DMS53 treated with DMSO at 0.1 percent for 48 hours (cell line): ENCODE measurements around the gene HDAC11.
"Not testable (repeated sequence)": the region's sequence is repeated elsewhere in the genome, so short reads cannot be mapped to it uniquely, and the experiment has no call there.

Experiments
- DNase-seq: peaks from one replicate; lab custom pipeline; 2025; ENCODE audit not compliant: unreplicated experiment; lab: John Stamatoyannopoulos, UW

Gene HDAC11

DNA sequence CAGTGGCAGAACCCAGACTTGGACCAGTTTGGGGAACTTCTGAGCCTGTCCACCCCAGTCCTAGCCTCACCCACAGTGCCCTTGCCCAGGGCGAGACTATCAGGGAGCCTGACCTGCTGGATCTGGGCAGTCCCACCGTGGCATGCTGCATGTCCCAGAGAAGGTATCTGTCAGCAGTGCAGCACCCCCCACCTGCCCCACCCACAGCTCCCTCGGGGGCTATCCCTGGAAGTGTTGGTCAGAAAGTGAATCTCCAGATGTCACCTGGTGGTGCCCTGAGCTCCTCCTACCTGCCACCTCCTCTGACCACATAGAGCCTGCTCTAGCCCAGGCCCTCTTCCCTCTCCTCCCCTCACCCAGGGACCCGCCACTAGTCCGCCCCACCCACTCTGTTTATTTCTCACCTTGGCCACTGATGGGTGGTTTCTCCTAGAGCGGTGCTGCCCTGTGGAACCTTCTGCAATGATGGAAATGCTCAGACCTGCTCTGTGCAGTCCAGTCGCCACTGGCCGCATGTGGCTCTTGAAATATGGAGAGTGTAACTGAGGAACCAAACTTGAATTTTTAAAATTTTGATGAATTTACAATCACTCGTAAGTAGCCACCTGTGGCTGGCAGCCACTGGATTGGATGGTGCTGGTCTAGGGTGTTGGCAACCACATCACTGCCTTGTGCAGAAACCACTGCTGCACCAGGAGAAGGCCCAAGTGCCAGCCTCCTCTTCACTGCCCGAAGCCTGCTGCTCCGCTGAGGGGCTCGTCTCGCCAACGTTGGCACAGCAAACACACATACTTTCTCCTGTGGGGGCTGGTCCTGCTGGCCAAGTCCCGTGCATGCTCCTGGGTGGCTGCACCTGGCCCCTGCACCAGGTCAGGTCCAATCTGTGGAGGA lies 13.1 kb downstream of the HDAC11 start:
- no peak for DNase-seq

DNA sequence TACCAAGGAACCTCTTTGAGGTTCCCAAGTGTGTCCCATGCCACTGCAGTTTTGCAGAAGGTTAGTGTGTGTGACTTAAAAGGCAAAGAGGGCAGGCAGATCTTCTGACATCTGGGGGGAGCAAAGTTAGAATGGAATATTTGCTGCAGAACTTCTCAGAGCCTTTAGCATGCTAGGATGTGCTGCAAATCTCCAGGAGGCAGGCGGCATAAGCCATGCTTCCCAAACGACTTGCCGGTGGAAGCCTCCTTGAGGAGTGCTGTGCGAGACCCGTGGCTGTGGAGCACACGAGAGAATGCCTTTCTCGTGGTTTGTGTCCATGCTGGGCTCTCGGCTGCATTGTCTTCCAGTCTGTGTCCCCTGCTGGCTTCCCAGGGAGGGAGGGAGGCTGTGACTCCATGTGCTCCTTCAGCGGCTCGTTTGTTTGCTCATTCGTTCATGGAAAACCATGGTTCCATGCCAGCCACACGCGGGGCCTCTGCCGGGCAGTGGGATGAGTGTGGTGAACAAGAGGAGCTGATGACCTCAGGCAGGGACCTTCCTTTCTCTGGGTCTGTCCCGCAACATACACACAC lies 13.8 kb downstream of the HDAC11 start:
- no peak for DNase-seq

DNA sequence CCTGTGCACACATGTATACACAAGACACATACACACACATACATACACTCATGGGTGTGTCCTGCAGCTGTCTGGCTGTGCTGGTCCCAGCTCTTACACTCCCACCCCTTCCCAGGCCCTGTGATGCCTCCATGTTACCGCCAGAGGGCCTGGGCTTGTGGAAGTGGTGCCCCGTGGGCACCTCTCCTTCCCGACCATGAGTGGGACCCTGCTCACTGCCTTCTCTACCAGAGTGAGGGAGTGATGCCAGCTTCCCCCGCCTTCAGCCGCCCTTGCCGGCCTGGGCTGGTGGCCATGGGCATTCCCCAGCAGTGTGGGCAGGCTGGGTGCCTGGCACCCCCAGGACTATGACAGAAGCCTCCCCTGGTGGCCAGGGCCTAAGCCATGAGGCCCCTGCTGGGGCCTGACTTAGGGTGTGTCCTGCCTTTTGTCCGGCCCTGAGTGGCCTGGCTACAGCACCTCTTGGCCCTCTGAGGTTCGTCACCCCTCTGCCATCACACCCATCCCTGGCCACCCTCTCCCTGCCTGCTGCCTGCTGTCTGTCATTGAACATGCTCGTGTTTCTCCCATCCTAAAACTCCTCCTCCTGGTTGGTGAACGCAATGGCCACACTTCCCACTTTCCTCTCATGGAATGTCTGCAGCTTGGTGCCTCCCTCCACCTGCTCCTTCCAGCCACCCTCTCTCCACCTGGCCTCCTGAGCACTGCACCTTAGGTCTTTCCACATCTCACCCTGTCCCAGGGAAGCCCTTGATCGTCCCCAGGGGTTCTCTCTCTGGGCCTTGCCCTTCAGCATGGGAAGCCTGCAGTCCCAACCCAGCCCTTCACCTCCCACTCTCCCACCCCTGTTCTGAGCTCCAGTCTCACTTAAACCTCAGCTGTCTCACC lies 14.6 kb downstream of the HDAC11 start:
- DNase-seq: no peak

DNA sequence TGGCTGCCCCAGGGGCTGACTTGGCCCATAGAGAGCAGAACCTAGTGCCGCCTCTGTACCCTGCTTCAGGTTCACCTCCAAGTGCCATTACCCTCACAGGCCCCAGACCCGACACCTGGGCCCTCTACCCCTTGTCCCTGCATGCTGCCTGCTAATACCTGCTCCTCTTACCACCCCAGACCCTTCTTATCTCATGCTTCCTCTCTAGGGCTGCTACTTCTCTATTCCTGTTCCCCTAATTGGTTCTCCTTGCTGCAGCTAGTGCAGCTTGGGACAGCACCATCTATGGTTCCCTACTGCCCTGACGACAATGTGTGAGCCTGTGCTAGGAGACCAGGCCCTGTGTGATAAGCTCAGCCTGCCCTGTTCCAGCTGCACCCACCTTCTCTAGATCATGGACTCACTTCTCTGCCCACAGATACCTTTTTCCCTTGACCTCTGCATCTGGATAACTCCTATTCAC lies 15.3 kb downstream of the HDAC11 start:
- DNase-seq: no peak

DNA sequence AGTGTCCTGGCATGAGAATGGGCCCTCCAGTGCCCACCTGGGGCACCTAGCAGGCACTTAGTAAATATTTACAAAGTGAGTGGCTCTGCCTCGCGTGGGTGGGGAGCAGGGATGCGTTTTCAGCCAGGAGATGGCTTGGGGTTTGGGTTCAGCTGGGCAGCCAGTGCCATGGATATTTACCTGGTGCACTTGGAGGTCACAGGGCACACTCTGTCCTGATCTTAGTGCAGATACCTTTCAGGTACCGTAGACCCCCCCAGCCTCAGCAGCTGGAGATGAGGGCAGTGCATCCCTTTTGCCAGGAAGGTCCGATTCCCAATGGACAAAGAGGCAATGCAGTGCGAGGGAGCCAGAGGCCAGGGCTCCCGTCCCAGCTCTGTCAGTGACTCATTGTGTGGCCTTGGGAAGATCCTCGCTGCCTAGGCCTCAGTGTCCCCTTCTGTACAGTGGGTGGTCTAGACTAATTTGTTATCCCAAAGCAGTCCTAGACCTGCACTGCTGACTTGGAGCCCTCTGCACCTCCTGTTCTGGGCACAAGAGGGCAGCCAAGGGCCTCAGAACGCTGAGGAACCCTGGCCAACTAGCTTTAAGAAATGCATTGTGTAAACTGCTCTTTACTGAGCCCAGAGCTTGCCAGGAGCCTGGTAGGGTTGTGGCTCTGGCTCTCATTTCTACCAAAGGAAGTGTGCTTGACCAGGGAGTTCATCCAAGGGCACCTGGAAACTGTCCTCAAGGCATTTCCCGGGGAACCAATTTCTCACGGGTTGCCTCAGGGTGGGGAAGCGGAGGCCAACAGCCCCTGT lies 16.0 kb downstream of the HDAC11 start:
- DNase-seq: peak; percentile 5

DNA sequence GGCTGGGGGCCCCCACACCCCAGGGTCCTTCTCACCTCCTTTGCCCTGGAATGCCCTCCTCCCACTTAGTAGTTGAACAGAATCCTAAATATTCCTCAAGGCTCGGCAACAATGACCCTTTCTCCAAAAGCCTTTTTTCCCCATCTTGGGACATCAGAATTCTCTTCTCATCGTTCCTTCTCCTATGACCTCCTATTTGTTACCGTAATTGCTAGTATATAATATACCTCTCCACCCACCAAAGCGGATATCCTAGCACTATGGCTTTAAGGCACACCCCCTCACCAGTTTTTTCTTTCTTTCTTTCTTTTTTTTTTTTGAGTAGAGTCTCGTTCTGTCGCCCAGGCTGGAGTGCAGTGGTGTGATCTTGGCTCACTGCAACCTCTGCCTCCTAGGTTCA lies 16.8 kb downstream of the HDAC11 start:
- DNase-seq: no peak

DNA sequence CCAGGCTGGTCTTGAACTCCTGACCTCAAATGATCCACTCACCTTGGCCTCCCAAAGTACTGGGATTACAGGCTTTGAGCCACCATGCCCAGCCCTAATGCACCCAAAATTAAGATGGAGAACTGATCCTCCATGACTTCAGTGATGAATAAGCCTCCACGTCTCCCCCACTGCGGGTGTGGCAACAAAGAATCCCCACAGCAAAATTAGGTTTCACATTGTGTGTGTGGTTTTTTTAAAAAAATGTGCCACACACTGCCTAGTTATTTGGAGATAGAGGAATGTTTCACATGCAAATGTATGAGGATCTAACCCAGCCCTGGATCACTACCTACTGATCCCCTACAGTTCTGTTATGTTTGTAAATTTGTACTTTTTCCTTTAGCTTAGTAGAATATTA lies 17.3 kb downstream of the HDAC11 start:
- no peak for DNase-seq

DNA sequence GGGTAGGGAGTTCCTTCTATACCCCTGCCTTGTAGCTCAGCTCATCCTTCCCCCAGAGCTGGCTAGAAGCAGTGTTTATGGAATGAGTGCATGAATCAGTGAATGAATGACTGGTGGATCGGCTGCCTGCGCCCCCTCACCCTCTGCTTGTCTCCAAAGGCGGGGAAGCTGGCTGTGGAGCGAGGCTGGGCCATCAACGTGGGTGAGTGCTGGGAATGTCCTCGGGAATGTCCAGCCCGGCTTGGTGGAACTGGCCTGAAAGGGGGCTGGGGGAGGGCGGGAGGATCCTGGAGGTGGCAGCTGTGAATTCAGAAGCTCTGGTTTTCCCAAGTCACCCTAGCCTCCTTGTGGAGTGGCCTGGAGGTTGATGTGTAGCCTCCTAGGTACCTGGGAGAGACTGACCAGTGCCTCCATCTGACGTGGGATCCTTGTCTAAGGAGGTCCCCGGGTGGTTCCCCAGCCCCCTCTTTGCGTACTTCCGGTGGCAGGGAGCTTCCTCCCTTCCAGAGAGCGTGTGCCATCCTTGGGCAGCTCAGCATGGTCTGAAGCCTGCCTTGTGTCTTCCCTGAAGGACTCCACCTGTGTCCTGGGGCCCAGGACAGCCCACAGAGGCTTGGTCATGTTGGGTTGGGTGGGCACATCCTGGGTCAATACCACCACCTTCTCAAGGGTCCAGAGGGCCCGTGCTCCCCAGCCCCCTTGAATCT lies 18.4 kb downstream of the HDAC11 start:
- DNase-seq: no peak

DNA sequence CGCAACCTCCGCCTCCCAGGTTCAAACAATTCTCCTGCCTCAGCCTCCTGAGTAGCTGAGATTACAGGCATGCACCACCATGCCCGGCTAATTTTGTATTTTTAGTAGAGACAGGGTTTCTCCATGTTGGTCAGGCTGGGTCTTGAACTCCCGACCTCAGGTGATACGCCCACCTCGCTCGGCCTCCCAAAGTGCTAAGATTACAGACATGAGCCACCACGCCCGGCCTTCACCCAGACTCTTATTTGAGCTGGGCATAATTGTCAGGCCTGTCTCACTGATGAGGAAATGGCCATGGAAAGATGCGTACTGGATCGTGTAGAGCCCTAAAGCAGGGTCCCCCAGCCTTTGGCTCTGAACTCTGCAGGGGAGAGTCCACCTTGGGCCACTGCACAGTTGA lies 19.1 kb downstream of the HDAC11 start:
- DNase-seq: not testable (repeated sequence)

DNA sequence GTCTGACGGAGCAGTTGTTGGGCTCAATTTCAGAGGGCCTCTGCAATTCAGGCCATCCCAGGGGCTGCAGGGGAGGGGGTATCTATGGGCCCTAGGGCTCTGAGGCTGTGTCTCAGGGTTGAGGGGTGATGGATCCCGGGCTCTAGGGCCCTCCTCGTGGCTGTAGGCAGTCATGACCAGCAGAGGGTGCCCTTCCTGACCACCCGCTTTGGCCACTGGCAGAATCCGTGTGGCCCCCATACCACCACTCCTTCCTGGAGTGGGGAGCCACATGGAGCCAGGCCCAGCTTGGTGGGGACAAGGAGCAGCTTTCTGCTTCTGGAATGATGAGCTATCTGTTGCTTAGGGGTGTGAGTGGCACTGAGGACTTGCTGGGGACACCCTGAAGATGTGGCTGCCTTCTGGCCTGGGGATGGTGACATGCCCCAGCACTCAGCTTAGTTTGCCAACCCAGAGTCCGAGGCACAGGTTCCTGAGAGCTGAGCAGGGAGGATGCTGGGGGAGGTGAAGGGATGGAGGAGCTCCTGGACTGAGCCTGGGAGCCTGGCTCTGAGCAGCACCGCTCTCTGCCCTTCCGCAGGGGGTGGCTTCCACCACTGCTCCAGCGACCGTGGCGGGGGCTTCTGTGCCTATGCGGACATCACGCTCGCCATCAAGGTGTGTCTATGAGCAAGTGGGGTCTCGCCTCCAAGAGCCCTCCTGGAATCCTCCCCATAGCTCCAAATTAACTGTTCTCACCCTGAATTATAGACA lies 20.2 kb downstream of the HDAC11 start:
- DNase-seq: no peak

DNA sequence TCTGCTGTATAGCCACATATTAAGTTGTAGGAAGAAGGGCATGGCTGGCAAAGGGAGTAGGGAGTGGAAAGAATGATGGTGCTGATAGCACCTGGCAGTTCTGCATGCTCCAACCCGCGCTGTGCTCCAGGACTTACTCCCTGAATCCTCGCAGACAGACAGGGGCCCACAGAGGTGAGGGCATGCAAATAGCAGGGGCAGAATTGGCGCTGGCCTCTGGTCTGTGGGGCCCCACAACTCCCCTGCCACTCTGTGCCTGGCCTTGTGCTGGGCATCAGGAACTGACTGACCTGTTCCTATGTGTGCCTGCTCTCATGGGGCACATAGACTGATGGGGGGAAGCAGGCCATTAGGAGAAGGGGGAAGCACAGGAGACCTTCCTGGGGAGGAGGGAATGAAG lies 20.9 kb downstream of the HDAC11 start:
- DNase-seq: no peak

DNA sequence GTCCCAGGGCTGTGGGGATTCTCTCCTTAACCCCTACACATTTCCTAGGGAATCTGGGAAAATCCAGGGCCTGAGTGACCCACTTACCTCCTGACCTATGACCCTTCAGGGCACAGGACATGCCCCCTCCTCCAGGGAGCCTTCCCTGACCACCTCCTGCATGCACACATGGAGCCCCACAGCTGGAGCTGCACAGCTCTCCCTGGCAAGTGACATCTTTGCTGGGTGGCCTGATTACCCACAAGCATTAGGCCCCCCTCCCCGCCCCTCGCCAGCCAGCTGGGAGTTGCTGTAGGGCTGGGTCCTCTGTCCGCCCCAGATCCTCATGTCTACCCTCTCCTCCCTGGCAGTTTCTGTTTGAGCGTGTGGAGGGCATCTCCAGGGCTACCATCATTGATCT lies 21.4 kb downstream of the HDAC11 start:
- no peak for DNase-seq

DNA sequence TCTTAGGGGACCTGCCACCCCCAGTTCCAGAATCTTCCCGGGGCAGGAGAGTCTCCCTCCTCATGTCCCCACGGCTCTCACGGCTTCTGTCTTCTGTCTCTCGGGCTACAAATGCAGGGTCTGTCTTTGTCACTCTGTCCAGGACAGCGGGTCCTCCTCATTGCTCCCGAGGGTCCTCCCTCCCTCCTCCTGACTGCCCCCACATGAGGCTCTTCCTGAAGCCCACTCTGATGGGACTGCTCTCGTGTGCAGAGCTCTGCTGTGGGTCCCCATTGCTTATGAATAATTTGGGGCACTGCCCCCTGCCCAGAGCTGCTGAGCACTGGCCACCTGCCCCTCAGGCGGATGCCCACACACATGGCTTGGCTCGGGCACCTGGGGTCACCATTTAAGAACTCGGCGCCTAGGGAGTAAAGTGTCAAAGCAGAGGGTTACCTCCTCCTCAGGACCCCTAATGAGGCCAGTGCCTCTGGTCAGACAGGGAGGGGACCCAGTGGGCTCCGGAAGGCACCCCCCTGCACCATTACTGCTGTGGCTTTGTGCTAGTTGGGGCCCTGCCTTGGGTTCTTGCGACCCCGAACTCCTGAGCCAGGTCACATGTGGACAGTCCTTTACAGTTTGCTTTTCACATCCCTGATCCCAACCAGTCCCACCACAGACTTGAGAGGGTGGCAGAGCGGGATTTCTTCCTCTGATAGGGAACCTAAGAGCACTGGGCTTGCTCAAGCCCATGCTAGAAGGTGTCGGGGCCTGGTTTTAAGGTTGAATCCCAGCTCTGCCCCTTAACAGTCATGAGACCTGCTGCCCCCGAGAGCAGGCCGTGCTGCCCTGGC lies 22.1 kb downstream of the HDAC11 start:
- no peak for DNase-seq

DNA sequence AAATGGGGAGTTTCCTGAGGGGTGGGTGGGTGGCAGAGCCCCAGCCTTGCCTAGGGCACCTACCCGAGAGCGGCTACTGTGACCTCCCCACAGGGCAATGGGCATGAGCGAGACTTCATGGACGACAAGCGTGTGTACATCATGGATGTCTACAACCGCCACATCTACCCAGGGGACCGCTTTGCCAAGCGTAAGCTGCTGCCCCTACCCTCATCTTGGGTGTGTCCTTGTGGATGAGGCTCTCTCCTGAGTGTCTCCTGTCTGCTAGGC lies 22.6 kb downstream of the HDAC11 start:
- DNase-seq: no peak

DNA sequence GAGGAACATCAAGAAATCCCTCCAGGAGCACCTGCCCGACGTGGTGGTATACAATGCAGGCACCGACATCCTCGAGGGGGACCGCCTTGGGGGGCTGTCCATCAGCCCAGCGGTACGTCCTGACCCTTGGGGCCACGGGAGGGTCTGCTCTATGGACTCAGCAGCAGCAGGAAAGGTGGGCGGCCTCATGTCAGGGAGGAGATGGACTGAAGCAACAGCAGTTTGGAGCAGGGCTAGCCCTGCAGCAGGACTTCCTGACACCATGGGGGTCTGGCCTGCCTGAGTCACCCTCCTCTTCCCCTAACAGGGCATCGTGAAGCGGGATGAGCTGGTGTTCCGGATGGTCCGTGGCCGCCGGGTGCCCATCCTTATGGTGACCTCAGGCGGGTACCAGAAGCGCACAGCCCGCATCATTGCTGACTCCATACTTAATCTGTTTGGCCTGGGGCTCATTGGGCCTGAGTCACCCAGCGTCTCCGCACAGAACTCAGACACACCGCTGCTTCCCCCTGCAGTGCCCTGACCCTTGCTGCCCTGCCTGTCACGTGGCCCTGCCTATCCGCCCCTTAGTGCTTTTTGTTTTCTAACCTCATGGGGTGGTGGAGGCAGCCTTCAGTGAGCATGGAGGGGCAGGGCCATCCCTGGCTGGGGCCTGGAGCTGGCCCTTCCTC lies 24.2 kb downstream of the HDAC11 start:
- DNase-seq: no peak

DNA sequence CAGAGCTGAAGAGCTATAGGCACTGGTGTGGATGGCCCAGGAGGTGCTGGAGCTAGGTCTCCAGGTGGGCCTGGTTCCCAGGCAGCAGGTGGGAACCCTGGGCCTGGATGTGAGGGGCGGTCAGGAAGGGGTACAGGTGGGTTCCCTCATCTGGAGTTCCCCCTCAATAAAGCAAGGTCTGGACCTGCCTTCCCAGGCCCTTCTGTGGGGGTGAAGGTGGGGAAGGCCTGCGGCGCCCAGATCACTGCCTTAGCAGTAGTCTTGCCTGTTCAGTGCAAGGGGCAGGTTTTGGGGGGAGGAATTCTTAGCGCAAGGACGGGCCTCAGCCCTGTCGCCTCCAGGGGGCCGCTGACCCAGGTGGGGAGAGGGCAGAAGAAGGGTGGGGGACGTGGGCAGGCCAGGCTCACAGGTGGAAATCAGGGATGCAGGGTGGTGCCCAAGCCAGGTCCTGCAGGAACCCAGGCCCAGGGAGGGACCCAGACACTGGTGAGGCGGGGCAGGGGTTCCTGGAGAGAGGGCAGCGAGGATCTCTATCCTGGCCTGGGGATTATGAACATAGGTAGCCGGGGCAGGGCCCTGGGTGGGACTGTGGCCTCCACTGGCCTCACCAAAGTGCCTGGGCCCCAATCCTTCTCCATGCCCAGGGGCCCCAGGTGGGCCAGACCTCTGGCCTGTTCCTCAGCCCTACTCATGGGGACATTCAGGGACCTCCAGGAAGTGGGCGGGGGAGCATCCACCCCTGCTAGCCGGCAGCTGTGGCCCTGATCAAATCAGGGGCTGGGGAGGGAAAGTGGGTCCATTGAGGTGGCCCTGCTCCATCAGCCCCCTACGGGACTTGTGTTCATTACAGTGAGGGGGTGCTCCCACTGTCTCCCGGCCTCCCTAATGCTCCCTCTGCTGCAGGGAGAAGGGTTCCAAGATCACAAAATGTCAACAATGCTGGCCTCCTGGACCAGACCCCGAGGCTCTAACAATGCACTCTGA lies 25.3 kb downstream of the HDAC11 start:
- no peak for DNase-seq

DNA sequence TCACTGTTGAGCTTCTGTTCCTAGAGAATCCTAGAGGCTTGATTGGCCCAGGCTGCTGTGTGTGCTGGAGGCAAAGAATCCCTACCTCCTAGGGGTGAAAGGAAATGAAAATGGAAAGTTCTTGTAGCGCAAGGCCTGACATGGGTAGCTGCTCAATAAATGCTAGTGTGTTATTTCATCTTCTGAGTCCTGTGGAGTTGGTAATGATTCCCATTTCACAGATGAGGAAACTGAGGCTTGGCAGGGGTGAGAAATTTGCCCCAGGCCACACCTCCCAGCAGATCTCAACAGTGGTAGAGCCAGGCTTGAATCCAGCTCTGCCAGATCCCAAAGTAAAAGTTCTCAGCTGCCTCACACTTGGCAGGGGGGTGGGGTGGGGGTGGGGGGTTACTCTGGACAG lies 26.1 kb downstream of the HDAC11 start:
- no peak for DNase-seq
